Ovary (tissue), 9 donors: Measurements from ENCODE around the gene PCNT. TPM values are rescaled to one million over a fixed set of nuclear protein-coding genes. Genes with fewer than 3 reads are reported as not detected.
A peak's percentile ranks its signal among the peaks of the same experiment; 100 is the strongest.

ENCODE experiments used
- DNase-seq, 5 donors: peaks; one replicate each; pipeline ENCODE4 v3.0.0-alpha.2; 2019 to 2020
- H3K27ac ChIP-seq, 2 donors: fragments of 200-600 bp; one replicate each; pipeline versions ENCODE4 v1.5.1 to v1.8.0; 2019 to 2022
- H3K27me3 ChIP-seq: fragments of 200-600 bp; one replicate; pipeline ENCODE4 v1.8.0; 2022
- H3K36me3 ChIP-seq: fragments of 200-600 bp; sonication (generic); one replicate; pipeline ENCODE4 v1.5.1; 2019
- H3K4me1 ChIP-seq: one replicate; pipeline ENCODE4 v1.8.1; 2013; ENCODE audit warnings: mild to moderate bottlenecking, moderate library complexity; ENCODE audit not compliant: insufficient read depth
- H3K4me3 ChIP-seq: fragments of 200-600 bp; sonication (generic); one replicate; pipeline ENCODE4 v1.5.1; 2017
- H3K9me3 ChIP-seq, 2 donors: fragments of 200-600 bp in 1 of 2; sonication (generic) in 1 of 2; one replicate each; pipeline versions ENCODE4 v1.5.1 to v1.8.1; 2013 to 2019; ENCODE audit warnings: mild to moderate bottlenecking in 1 of 2, moderate library complexity in 1 of 2
- CTCF ChIP-seq, 3 donors: fragments of 450-650 bp in 2 of 3; fragments of 200-600 bp in 1 of 3; IDR thresholded peaks; one replicate each; pipeline versions ENCODE4 v1.5.1 to v1.8.0; 2016 to 2022; ENCODE audit warnings: antibody characterized with exemption in 3 of 3, mild to moderate bottlenecking in 1 of 3
- EP300 ChIP-seq: sonication (generic); formaldehyde crosslinking; IDR thresholded peaks from one replicate; pipeline ENCODE4 v1.6.1; 2017; ENCODE audit warnings: antibody characterized with exemption
- POLR2A ChIP-seq: fragments of 450-650 bp; IDR thresholded peaks from one replicate; pipeline ENCODE4 v1.6.1; 2017; ENCODE audit warnings: antibody characterized with exemption, mild to moderate bottlenecking, moderate library complexity
- WGBS, 3 donors: extraction: QIAGEN DNeasy Blood & Tissue Kit in 1 of 3; methylation state at CpG; one replicate each; pipeline versions ENCODE4 v1.1.5 to v1.1.7; 2013 to 2017; 5-methylcytosine and 5-hydroxymethylcytosine counted together
- intact Hi-C, 4 donors: fragments of 100-400 bp; cut with DNase I; formaldehyde crosslinking; loops; one replicate each; pipeline versions ENCODE4 v1.11.0 to v1.15.1; 2022 to 2023
- polyA plus RNA-seq, 2 donors: library from polyadenylated mRNA; stranded (reverse); fragments of 200-250 nt in 1 of 2; fragments of 350-450 nt in 1 of 2; fragmentation: Illumina TruSeq in 1 of 2; extraction: RNeasy Lipid Tissue Mini Kit (QIAGEN cat#74804) in 1 of 2; gene quantifications; one replicate each; pipeline ENCODE4 v1.2.3, GENCODE V29; 2013 to 2014
- total RNA-seq, 7 donors: library from RNA; depleted of rRNA in 2 of 7; stranded (reverse); fragments of >200 nt in 2 of 7; fragmentation: NEBNext Ultra II Directional in 3 of 7; extraction: Animal tissue kit (Norgen Biotek cat#: 25700) in 3 of 7; gene quantifications; one replicate each; pipeline versions ENCODE4 v1.1.0 to v1.2.4, GENCODE V29; 2016 to 2023
- donor health status: DM: no; HTN: no; CAD: no; lungs with moderate emphysema.
- donor health status: DM: no; HTN: no; CAD: no.
- donor health status: Bipolar disorder and iron deficiency.
- donor health status: DM: yes; HTN: yes; CAD: no.
- donor health status: DM: no; HTN: no; CAD: no.
- donor health status: DM: yes; HTN: yes; CAD: no.

Gene PCNT
- total and polyA plus RNA-seq, 9 donors = 11.1 to 28.2 (median 18.6) TPM

DNA sequence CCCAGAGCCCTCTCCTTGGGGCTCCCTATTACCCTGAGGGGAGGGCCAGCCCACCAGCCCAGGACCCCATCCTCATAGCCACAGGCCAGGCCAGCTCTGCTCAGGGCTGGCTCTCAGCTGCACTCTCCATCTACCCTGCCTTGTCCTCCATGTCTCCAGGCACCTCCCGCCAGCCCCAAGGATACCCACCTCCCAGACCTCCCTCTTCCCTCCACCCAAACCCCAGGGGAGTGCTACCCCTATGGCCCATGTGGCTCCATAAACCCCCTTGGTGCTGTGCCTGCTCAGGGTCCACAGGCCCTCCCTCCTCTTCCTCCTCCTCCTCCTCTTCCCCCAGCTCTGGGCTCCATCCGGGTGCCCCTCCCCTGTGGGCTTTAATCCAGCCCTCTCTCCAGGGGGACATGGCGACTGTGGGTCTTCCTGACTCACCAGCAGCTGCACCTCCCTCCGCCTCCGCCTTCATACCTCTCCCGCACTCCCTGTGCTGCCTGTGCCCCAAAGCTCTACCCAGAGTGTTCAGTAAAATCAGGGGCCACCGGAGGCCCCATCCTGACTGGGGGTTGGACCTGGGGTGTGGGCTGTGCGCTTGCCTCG, 28.7 kb upstream of the PCNT start:
- peak overlapping the region in 1 of 2 donors; percentile 61 for H3K27ac ChIP-seq
- TF ChIP-seq EP300 (no peak), CTCF (IDR thresholded peaks at IDR 0.05) (no peak), POLR2A (no peak)
- intact Hi-C loops = no loop called here
- H3K9me3 ChIP-seq = no peaks in the 10 kb centered on the region
- H3K36me3 ChIP-seq = no peaks in the 10 kb centered on the region
- WGBS, 3 donors = 53 to 62% (median 53%) methylated on average over 8 to 9 of the region's 9 CpGs
- H3K27me3 ChIP-seq = no peaks in the 10 kb centered on the region
- no peak for DNase-seq
- no peak overlapping the region for H3K4me3 ChIP-seq
- peaks cover 8% of the 10 kb centered on the region for H3K4me1 ChIP-seq

GRCh38 chr21:46295996-46296752, 27.8 kb upstream of the PCNT start:
- TF ChIP-seq EP300 (no peak), POLR2A (no peak), CTCF (IDR thresholded peaks at IDR 0.05) (no peak)
- peak overlapping the region in 1 of 2 donors; percentile 61 for H3K27ac ChIP-seq
- no peak overlapping the region for H3K4me3 ChIP-seq
- intact Hi-C loops = no loop called here
- H3K4me1 ChIP-seq = peaks cover 8% of the 10 kb centered on the region
- H3K36me3 ChIP-seq = no peaks in the 10 kb centered on the region
- H3K27me3 ChIP-seq = no peaks in the 10 kb centered on the region
- H3K9me3 ChIP-seq = no peaks in the 10 kb centered on the region
- 13 to 35% (median 30%) methylated on average over 28 to 29 of the region's 29 CpGs for WGBS, 3 donors
- DNase-seq = peak; percentile 73 to 85 (median 82)

- Histone ChIP-seq H3K36me3 (no peaks in the 10 kb centered on the region), H3K27ac (peak overlapping the region; percentile 6 to 26), H3K27me3 (no peaks in the 10 kb centered on the region), H3K9me3 (no peaks in the 10 kb centered on the region), H3K4me1 (peaks cover 8% of the 10 kb centered on the region), H3K4me3 (peak overlapping the region; percentile 23)
- WGBS, 3 donors = 3 to 5% (median 4%) methylated on average over 74 to 84 of the region's 84 CpGs
- TF ChIP-seq CTCF (IDR thresholded peaks at IDR 0.05) = no peak
- no peak for TF ChIP-seq EP300
- TF ChIP-seq POLR2A = no peak
- DNase-seq = peak in 2 of 5 donors; percentile 43 to 55
- intact Hi-C loops = no loop called here
Observed at GRCh38 chr21:46297338-46298271, 26.4 kb upstream of the PCNT start.

- Histone ChIP-seq H3K27me3 (no peaks in the 10 kb centered on the region), H3K4me3 (no peak overlapping the region), H3K36me3 (no peaks in the 10 kb centered on the region), H3K9me3 (no peaks in the 10 kb centered on the region), H3K4me1 (peaks cover 8% of the 10 kb centered on the region), H3K27ac (no peak overlapping the region)
- intact Hi-C loops = no loop called here
- TF ChIP-seq EP300 = no peak
- TF ChIP-seq CTCF (IDR thresholded peaks at IDR 0.05) = no peak
- no peak for TF ChIP-seq POLR2A
- no peak for DNase-seq
- WGBS, 3 donors = 87 to 91% (median 88%) methylated on average over 9 of the region's 9 CpGs
Observed at GRCh38 chr21:46299167-46299566, 24.8 kb upstream of the PCNT start.
